HFFc6 (cell line): ENCODE data around the gene FBXW5. TPM values are rescaled to one million over a fixed set of nuclear protein-coding genes. Genes with fewer than 3 reads are reported as not detected.

Experiments used
- DNase-seq: peaks from one replicate; pipeline ENCODE4 v3.0.0-alpha.2; 2018
- H3K27ac Mint-ChIP-seq: 2 replicates; pipeline ENCODE4 v1.8.0; 2020; ENCODE audit warnings: mild to moderate bottlenecking, mixed read lengths
- H3K27me3 Mint-ChIP-seq: 2 replicates; pipeline ENCODE4 v1.8.0; 2021; ENCODE audit warnings: mild to moderate bottlenecking, moderate library complexity, mixed read lengths; ENCODE audit not compliant: insufficient read depth
- H3K36me3 Mint-ChIP-seq: 2 replicates; pipeline ENCODE4 v1.8.0; 2021; ENCODE audit warnings: low read depth, mixed read lengths
- H3K4me1 Mint-ChIP-seq: 2 replicates; pipeline ENCODE4 v1.8.0; 2020; ENCODE audit warnings: low read depth, mixed read lengths
- H3K4me3 Mint-ChIP-seq: 2 replicates; pipeline ENCODE4 v1.8.0; 2020; ENCODE audit warnings: mild to moderate bottlenecking, moderate library complexity, mixed read lengths
- H3K9me3 Mint-ChIP-seq: 2 replicates; pipeline ENCODE4 v1.8.0; 2020; ENCODE audit warnings: mild to moderate bottlenecking, mixed read lengths
- total RNA-seq, 6 experiments: library from RNA; stranded (reverse); fragmentation: NEBNext Ultra II Directional; extraction: Animal tissue kit (Norgen Biotek cat#: 25700); gene quantifications; 2 replicates in 1 of 6; 3 replicates in 5 of 6; pipeline ENCODE4 v1.2.3, GENCODE V29; 2021
- TF ChIP-seq, protein P1 (sequence below): fragments of 200-600 bp; sonication (generic); IDR thresholded peaks from 2 replicates; pipeline ENCODE4 v1.5.0; 2021; ENCODE audit warnings: antibody characterized with exemption, mild to moderate bottlenecking

The FBXW5 gene
- total RNA-seq, 6 experiments from 2014 or later: 89.1 to 102 (median 94.4) TPM

DNA sequence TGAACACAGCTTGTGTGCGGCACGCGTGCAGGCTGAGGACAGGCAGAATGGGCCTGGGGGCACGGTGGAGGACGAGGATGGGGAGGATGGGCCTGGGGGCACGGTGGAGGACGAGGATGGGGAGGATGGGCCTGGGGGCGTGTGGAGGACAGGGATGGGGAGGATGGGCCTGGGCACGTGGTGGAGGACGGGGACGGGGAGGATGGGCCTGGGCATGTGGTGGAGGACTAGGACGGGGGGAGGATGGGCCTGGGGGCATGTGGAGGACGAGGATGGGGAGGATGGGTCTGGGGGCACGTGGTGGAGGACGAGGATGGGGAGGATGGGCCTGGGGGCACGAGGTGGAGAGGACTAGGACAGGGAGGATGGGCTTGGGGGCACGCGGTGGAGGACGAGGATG, 22.0 kb downstream of the FBXW5 start:
- H3K27me3 Mint-ChIP-seq: peaks cover 3% of the 10 kb centered on the region; the same call in 1 of the 2 replicates
- no peak overlapping the region for H3K4me3 Mint-ChIP-seq
- TF ChIP-seq, protein P1, sequence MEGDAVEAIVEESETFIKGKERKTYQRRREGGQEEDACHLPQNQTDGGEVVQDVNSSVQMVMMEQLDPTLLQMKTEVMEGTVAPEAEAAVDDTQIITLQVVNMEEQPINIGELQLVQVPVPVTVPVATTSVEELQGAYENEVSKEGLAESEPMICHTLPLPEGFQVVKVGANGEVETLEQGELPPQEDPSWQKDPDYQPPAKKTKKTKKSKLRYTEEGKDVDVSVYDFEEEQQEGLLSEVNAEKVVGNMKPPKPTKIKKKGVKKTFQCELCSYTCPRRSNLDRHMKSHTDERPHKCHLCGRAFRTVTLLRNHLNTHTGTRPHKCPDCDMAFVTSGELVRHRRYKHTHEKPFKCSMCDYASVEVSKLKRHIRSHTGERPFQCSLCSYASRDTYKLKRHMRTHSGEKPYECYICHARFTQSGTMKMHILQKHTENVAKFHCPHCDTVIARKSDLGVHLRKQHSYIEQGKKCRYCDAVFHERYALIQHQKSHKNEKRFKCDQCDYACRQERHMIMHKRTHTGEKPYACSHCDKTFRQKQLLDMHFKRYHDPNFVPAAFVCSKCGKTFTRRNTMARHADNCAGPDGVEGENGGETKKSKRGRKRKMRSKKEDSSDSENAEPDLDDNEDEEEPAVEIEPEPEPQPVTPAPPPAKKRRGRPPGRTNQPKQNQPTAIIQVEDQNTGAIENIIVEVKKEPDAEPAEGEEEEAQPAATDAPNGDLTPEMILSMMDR: no peak
- no peaks in the 10 kb centered on the region for H3K9me3 Mint-ChIP-seq
- H3K4me1 Mint-ChIP-seq: peaks cover 2% of the 10 kb centered on the region
- no peak overlapping the region for H3K27ac Mint-ChIP-seq
- no peak for DNase-seq
- peaks cover 4% of the 10 kb centered on the region; the same call in 1 of the 2 replicates for H3K36me3 Mint-ChIP-seq

DNA sequence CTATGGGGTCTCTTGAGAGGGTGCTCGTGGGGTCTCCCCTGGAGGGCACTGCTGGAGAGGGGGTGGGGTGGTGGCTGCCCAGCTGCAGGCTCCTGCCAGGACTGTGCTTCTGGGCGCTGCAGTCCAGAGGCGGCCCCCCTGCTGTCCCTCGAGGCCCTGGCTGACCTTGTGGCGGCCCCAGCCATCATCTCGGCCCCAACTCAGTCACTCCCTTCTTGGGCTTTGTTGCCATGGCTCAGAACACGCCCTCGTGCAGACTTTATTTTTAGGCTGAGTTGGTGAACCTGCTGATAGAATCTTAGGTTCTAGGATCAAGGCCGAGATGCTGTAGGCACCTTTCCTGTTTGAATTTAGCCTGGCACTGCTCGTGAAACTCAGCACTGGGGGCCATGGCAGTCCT, 22.8 kb downstream of the FBXW5 start:
- H3K27me3 Mint-ChIP-seq: peaks cover 3% of the 10 kb centered on the region; the same call in 1 of the 2 replicates
- TF ChIP-seq, protein P1: no peak
- H3K9me3 Mint-ChIP-seq: no peaks in the 10 kb centered on the region
- no peaks in the 10 kb centered on the region for H3K36me3 Mint-ChIP-seq
- no peaks in the 10 kb centered on the region for H3K4me1 Mint-ChIP-seq
- H3K4me3 Mint-ChIP-seq: no peak overlapping the region
- DNase-seq: no peak
- no peak overlapping the region for H3K27ac Mint-ChIP-seq

DNA sequence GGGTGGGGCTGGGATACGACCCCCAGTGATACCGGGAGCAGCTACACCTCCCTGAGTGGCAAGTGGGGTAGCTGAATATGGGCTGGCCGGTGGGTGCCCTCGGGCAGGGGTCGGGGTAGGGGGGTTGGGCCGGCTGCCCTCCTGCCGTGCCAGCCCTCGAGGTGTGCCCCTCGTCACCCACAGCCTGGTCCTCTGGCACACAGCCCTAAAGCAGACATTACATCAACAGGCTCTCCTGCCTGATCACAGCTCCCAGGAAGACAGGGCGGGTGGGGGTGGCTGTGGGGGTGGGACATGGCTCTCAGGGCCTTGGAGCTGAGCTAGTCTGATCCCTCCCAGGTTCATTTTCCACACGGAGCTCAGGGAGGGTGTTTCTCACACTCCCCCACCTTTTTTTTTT, 23.2 kb downstream of the FBXW5 start:
- Mint-ChIP-seq H3K27ac (no peak overlapping the region), H3K4me1 (no peaks in the 10 kb centered on the region), H3K9me3 (no peaks in the 10 kb centered on the region), H3K36me3 (no peaks in the 10 kb centered on the region), H3K4me3 (no peak overlapping the region), H3K27me3 (peaks cover 3% of the 10 kb centered on the region; the same call in 1 of the 2 replicates)
- DNase-seq: no peak
- TF ChIP-seq, protein P1: no peak

DNA sequence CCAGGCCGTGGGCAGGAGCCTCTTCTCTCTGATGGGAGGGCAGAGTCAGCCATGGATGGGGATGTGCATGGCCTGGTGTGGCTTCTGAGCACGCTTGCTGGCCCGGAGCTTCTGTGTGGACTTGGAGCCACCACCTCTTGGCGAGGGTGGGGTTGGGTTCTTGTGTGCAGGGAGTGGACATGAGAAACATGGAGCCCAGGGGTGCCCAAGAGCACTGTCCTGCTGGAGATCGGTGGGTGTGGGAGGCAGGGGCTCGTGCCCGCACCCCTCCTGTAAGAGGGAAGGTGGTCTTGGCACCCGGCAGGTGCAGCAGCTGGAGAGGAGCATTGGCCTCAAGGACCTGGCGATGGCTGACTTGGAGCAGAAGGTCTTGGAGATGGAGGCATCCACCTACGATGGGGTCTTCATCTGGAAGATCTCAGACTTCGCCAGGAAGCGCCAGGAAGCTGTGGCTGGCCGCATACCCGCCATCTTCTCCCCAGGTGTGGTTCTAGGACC, 23.8 kb downstream of the FBXW5 start:
- Mint-ChIP-seq H3K4me3 (no peak overlapping the region), H3K27me3 (peaks cover 3% of the 10 kb centered on the region; the same call in 1 of the 2 replicates), H3K36me3 (no peaks in the 10 kb centered on the region), H3K9me3 (no peaks in the 10 kb centered on the region), H3K27ac (no peak overlapping the region), H3K4me1 (no peaks in the 10 kb centered on the region)
- TF ChIP-seq, protein P1: no peak
- DNase-seq: no peak

DNA sequence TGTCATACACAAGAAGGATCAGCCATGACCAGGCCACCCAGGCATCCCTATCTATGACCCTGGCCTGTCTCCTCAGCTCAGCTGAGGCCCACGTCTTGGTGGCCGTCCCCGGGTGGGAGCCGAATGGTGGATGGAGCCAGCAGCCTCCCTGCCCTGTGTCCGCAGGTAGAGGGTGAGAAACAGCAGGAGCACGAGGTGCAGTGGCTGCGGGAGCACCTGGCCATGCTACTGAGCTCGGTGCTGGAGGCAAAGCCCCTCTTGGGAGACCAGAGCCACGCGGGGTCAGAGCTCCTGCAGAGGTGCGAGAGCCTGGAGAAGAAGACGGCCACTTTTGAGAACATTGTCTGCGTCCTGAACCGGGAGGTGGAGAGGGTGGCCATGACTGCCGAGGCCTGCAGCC, 24.5 kb downstream of the FBXW5 start:
- no peak overlapping the region for H3K27ac Mint-ChIP-seq
- H3K27me3 Mint-ChIP-seq: peaks cover 3% of the 10 kb centered on the region; the same call in 1 of the 2 replicates
- H3K4me1 Mint-ChIP-seq: no peaks in the 10 kb centered on the region
- no peak overlapping the region for H3K4me3 Mint-ChIP-seq
- H3K36me3 Mint-ChIP-seq: 0 out of 2 replicates have a peak, but pooled peaks cover 4% of the 10 kb centered on the region
- H3K9me3 Mint-ChIP-seq: no peaks in the 10 kb centered on the region
- TF ChIP-seq, protein P1: no peak
- no peak for DNase-seq

DNA sequence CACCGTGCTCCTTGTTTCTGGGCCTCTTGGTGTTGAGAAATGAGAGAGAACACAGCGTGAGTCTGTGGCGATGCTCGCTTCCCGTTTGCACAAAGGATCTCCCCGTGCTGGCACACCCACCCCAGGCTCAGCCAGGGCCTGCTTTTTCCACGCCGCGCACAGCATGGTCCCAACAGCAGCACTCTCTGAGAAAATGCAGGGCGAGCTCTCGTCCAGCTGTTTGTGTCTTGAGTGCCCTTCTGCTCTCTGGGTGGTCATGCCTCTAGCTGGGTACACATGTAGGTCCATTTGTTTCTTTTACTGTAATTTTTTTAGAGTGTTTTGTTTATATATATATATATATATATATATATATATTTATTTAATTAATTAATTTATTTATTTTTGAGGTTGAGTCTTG, 26.6 kb downstream of the FBXW5 start:
- Mint-ChIP-seq H3K27me3 (peaks cover 3% of the 10 kb centered on the region; the same call in 1 of the 2 replicates), H3K9me3 (no peaks in the 10 kb centered on the region), H3K4me3 (no peak overlapping the region), H3K27ac (no peak overlapping the region), H3K36me3 (peaks cover 8% of the 10 kb centered on the region; the same call in 1 of the 2 replicates), H3K4me1 (no peaks in the 10 kb centered on the region)
- TF ChIP-seq, protein P1: no peak
- no peak for DNase-seq
